ENCODE measurements around the gene SERPINH1.

Gene SERPINH1

DNA sequence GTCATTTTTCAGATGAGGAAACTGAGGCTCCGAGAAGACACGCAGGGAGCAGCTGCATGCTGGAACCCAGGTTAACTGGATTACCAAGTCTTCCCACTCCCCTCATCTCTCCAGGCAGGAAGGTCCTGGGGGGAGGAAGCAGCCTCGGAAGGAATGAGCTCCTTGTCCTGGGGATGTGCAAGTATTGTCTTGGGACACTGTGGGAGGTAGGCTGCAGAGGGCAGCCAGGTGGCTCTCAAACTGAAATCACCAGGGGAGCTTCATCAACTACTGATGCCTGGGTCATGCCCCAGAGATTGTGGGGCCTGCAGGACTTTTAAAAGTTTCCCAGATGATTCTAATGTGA is 43.9 kb upstream of the SERPINH1 start:
- TF ChIP-seq, protein P1, sequence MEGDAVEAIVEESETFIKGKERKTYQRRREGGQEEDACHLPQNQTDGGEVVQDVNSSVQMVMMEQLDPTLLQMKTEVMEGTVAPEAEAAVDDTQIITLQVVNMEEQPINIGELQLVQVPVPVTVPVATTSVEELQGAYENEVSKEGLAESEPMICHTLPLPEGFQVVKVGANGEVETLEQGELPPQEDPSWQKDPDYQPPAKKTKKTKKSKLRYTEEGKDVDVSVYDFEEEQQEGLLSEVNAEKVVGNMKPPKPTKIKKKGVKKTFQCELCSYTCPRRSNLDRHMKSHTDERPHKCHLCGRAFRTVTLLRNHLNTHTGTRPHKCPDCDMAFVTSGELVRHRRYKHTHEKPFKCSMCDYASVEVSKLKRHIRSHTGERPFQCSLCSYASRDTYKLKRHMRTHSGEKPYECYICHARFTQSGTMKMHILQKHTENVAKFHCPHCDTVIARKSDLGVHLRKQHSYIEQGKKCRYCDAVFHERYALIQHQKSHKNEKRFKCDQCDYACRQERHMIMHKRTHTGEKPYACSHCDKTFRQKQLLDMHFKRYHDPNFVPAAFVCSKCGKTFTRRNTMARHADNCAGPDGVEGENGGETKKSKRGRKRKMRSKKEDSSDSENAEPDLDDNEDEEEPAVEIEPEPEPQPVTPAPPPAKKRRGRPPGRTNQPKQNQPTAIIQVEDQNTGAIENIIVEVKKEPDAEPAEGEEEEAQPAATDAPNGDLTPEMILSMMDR (IDR thresholded peaks at IDR 0.05; ENCODE audit: low read depth, low read length, missing control alignments): no peak
- H3K4me3 ChIP-seq (ENCODE audit: low read depth, low read length): no peak overlapping the region
- DNase-seq: no peak
- H3K36me3 ChIP-seq (replicated peaks): no peaks in the 10 kb centered on the region
- H3K27me3 ChIP-seq (replicated peaks): no peaks in the 10 kb centered on the region
- no peak overlapping the region for H3K27ac ChIP-seq
- in situ Hi-C loops (cut with HindIII; ENCODE audit: low pct_ligation_motif_present, low sequenced_read_pairs): loop anchor here (10.0 kb wide), 1 partner anchor 73 kb away; no protein-coding TSS in a partner anchor

DNA sequence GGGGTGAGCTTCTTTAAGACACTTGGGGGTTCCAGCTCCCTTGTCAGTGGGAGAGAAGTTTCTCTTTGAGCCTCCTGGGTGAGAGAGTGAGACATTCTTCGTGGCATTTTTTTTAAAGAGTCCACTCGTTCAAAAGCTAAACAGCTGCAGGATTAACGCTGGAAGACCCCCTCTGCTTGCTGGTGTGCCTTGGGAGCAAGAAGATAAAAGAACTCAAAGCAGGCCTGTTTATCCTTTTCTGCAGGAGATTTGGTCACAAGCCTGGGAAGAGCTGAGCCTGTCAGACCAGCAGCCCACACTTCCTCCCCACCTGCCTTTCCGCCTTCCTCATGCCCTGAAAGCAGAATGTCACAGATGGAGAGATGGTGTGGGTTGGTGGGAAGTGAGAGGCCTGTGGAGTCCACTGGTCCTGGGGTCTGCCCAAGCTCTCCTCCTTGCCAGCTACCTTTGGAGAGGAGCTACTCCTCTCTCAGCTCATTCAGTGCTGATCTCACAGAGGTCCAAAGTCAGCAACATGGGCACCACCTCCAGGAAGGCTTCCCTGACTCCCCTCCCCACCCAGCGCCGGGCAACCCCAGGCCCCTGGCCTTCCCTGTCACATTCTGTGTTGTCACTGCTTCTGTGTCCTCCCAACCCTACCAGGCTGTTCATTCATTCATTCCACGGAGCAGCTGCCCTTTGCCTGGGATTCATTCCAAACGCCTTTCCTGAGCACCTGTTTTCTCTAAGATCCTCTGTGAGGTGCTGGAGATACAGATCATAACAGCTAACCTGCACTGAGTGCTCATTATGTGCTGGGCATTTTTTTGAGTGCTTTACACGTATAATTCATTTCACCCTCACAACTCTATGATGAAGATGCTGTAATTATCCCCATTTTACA is 43.0 kb upstream of the SERPINH1 start:
- DNase-seq: no peak
- in situ Hi-C loops (cut with HindIII; ENCODE audit: low pct_ligation_motif_present, low sequenced_read_pairs): loop anchor here (10.0 kb wide), 1 partner anchor 74 kb away; no protein-coding TSS in a partner anchor
- Histone ChIP-seq H3K36me3 (replicated peaks) (no peaks in the 10 kb centered on the region), H3K27ac (no peak overlapping the region), H3K4me3 (ENCODE audit: low read depth, low read length) (no peak overlapping the region), H3K27me3 (replicated peaks) (no peaks in the 10 kb centered on the region)
- TF ChIP-seq, protein P1 (IDR thresholded peaks at IDR 0.05; ENCODE audit: low read depth, low read length, missing control alignments): no peak

DNA sequence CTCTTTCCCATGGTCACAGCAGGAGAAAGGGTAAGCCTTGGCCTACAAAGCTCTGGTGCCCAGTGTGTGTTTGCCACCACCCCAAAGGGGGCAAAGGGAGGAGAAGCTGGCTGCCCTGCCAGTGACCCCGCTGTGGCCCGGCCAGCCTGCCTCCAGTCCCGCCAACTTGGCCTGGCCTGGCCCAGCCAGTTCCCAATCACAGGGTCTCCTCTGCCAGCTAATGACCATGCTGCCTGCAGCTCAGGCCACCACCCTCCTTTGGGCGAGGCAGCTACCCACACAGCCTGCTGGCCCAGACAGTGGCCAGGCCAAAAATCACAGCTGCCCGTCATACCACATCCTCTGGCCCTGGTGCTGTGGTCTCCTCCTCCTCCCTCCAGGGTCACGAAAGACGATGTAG is 41.4 kb upstream of the SERPINH1 start:
- Histone ChIP-seq H3K36me3 (replicated peaks) (no peaks in the 10 kb centered on the region), H3K27ac (no peak overlapping the region), H3K27me3 (replicated peaks) (peaks cover 3% of the 10 kb centered on the region), H3K4me3 (ENCODE audit: low read depth, low read length) (no peak overlapping the region)
- TF ChIP-seq, protein P1 (IDR thresholded peaks at IDR 0.05; ENCODE audit: low read depth, low read length, missing control alignments): no peak
- in situ Hi-C loops (cut with HindIII; ENCODE audit: low pct_ligation_motif_present, low sequenced_read_pairs): no loop called here
- no peak for DNase-seq

DNA sequence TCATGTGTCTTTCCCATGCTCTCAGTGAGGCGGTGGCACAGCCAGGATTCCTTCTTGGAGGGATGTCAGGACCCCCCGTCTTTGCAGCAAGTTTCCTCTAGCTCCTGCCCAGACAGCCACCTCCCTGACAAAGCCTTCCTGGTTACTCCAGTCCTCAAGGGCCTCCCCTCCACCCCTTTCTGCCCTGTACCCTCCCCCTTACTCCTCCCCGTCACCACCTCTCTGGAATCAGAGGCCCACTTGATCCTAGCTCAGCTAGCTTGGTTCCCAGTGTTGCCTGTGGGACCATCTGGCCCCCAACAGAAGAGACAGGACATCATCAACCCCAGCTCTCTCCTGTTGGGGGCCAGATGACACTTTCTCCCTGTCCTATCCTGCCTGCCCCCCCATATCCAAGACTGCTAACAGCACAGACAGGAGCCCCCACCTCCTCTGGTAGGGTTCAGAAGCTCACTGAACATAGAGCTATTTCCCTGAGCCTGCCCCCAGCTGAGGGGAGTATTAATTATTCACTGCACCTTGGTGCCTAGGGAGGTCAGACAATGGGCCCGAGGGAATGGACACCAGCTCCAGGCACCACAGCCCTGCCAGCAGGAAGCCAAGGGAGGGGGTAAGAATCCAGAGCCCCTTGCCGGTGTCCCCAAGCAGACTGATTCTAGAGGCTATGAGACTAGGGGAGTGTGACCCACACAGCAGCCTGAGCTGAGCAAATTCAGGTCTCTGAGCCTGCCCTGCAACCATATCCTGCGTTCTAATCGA is 39.6 kb upstream of the SERPINH1 start:
- Histone ChIP-seq H3K4me3 (ENCODE audit: low read depth, low read length) (no peak overlapping the region), H3K36me3 (replicated peaks) (no peaks in the 10 kb centered on the region), H3K27ac (no peak overlapping the region), H3K27me3 (replicated peaks) (peaks cover 3% of the 10 kb centered on the region)
- TF ChIP-seq, protein P1 (IDR thresholded peaks at IDR 0.05; ENCODE audit: low read depth, low read length, missing control alignments): no peak
- no peak for DNase-seq
- in situ Hi-C loops (cut with HindIII; ENCODE audit: low pct_ligation_motif_present, low sequenced_read_pairs): no loop called here

DNA sequence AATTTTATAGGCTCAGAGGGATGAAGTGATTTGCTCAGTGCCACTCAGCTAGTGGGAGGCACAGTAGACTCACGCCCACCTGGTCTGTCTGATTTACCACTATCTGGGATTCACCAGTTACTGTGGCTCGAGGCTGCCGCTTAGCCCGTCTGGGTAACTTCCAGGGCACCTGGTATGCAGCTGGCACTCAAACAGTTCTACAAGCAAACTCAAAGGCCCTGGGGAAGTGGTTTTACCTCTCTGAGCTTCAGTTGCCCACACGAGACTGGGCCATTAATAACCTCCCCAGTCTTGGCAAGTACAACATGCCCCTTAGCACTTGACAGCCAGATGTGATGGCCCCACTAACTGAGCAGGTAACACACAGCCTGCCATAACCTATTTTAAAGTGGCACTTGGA is 38.9 kb upstream of the SERPINH1 start:
- no peak overlapping the region for H3K4me3 ChIP-seq (ENCODE audit: low read depth, low read length)
- in situ Hi-C loops (cut with HindIII; ENCODE audit: low pct_ligation_motif_present, low sequenced_read_pairs): no loop called here

More for the DNA sequence above, 38.9 kb upstream of the SERPINH1 start:
- no peak for DNase-seq
- TF ChIP-seq, protein P1 (IDR thresholded peaks at IDR 0.05; ENCODE audit: low read depth, low read length, missing control alignments): no peak
- no peaks in the 10 kb centered on the region for H3K36me3 ChIP-seq (replicated peaks)
- H3K27ac ChIP-seq: no peak overlapping the region
- H3K27me3 ChIP-seq (replicated peaks): peaks cover 3% of the 10 kb centered on the region

All from brain microvascular endothelial cell (primary cell).